Psoas muscle (tissue), 8 donors: ENCODE measurements around the gene MT1F. TPM values are rescaled to one million over a fixed set of nuclear protein-coding genes. Genes with fewer than 3 reads are reported as not detected.
A peak's percentile ranks its signal among the peaks of the same experiment; 100 is the strongest.

Experiments used
- ATAC-seq, 4 donors: fragments of 200-7000 bp; cut with Tn5 transposase; one replicate each; pipeline ENCODE4 v1.9.1; 2020; ENCODE audit warnings: moderate library complexity in 3 of 4, mild to moderate bottlenecking in 2 of 4
- DNase-seq, 2 donors: peaks; one replicate each; pipeline ENCODE4 v3.0.0-alpha.2; 2020
- H3K27ac ChIP-seq: fragments of 200-600 bp; one replicate; pipeline ENCODE4 v1.8.0; 2022
- H3K27me3 ChIP-seq, 3 donors: fragments of 200-600 bp in 1 of 3; one replicate each; pipeline versions ENCODE4 v1.6.1 to v1.8.0; 2013 to 2022; ENCODE audit warnings: low read length in 2 of 3, mild to moderate bottlenecking in 2 of 3, moderate library complexity in 1 of 3; ENCODE audit not compliant: insufficient read depth in 3 of 3
- H3K36me3 ChIP-seq, 2 donors: fragments of 200-600 bp in 1 of 2; one replicate each; pipeline versions ENCODE4 v1.6.1 to v1.8.0; 2013 to 2022; ENCODE audit warnings: low read depth in 1 of 2, mild to moderate bottlenecking in 1 of 2, moderate library complexity in 1 of 2; ENCODE audit not compliant: insufficient read depth in 1 of 2
- H3K4me1 ChIP-seq: fragments of 200-600 bp; one replicate; pipeline ENCODE4 v1.8.0; 2022
- H3K4me3 ChIP-seq: fragments of 200-600 bp; one replicate; pipeline ENCODE4 v1.8.0; 2022; ENCODE audit warnings: mild to moderate bottlenecking
- H3K9me3 ChIP-seq: fragments of 200-600 bp; one replicate; pipeline ENCODE4 v1.8.0; 2022
- WGBS, 3 donors: extraction: QIAGEN DNeasy Blood & Tissue Kit; methylation state at CpG; one replicate each; pipeline versions ENCODE4 v1.1.6 to v1.1.7; 2013; 5-methylcytosine and 5-hydroxymethylcytosine counted together
- intact Hi-C, 2 donors: fragments of 100-400 bp; cut with DNase I; formaldehyde crosslinking; loops; one replicate each; pipeline versions ENCODE4 v1.11.0 to v1.14.2; 2022
- polyA plus RNA-seq, 3 donors: library from polyadenylated mRNA; stranded (reverse); fragments of 200-250 nt; gene quantifications; one replicate each; pipeline ENCODE4 v1.2.3, GENCODE V29; 2013
- total RNA-seq, 4 donors: library from RNA; stranded (reverse); fragmentation: NEBNext Ultra II Directional in 2 of 4; extraction: Animal tissue kit (Norgen Biotek cat#: 25700) in 2 of 4; gene quantifications; one replicate each; pipeline versions ENCODE4 v1.2.1 to v1.2.4, GENCODE V29; 2021 to 2023
- TF ChIP-seq, protein P1 (sequence below): fragments of 200-600 bp; IDR thresholded peaks from one replicate; pipeline ENCODE4 v1.8.0; 2022; ENCODE audit warnings: antibody characterized with exemption
- donor health status: healthy with polysubstance abuse.
- donor health status: DM: no; HTN: no; CAD: no; lungs with moderate emphysema.
- donor health status: Bipolar disorder and iron deficiency.
- donor health status: healthy.
- donor health status: DM: yes; HTN: yes; CAD: no.
- donor health status: DM: no; HTN: no; CAD: no.
- donor health status: DM: no; HTN: no; CAD: no.
- donor health status: DM: yes; HTN: yes; CAD: no.

Gene MT1F
- total and polyA plus RNA-seq, 7 donors = 0.73 to 3.2 (median 1.2) TPM; not detected in 1

- H3K9me3 ChIP-seq = no peaks in the 10 kb centered on the region
- TF ChIP-seq, protein P1, sequence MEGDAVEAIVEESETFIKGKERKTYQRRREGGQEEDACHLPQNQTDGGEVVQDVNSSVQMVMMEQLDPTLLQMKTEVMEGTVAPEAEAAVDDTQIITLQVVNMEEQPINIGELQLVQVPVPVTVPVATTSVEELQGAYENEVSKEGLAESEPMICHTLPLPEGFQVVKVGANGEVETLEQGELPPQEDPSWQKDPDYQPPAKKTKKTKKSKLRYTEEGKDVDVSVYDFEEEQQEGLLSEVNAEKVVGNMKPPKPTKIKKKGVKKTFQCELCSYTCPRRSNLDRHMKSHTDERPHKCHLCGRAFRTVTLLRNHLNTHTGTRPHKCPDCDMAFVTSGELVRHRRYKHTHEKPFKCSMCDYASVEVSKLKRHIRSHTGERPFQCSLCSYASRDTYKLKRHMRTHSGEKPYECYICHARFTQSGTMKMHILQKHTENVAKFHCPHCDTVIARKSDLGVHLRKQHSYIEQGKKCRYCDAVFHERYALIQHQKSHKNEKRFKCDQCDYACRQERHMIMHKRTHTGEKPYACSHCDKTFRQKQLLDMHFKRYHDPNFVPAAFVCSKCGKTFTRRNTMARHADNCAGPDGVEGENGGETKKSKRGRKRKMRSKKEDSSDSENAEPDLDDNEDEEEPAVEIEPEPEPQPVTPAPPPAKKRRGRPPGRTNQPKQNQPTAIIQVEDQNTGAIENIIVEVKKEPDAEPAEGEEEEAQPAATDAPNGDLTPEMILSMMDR = no peak
- intact Hi-C loops = loop anchor here in 1 of 2 donors (5.0 kb wide), 1 partner anchor 37 kb away; no protein-coding TSS in a partner anchor
- no peak overlapping the region for H3K4me3 ChIP-seq
- peaks cover 10% of the 10 kb centered on the region for H3K4me1 ChIP-seq
- 52 to 71% (median 54%) methylated on average over 1 of the region's 1 CpG for WGBS, 3 donors
- ATAC-seq (no peak), DNase-seq (no peak)
- H3K27me3 ChIP-seq = peaks cover 0 to 2% (median 0%) of the 10 kb centered on the region in 3 donors
- H3K36me3 ChIP-seq = no peaks in the 10 kb centered on the region
- no peak overlapping the region for H3K27ac ChIP-seq
Measured at GRCh38 chr16:56639045-56639444, 18.7 kb upstream of the MT1F start.

GRCh38 chr16:56640076-56640475 lies 17.7 kb upstream of the MT1F start:
- TF ChIP-seq, protein P1 = no peak
- H3K4me3 ChIP-seq = no peak overlapping the region
- H3K4me1 ChIP-seq = peaks cover 10% of the 10 kb centered on the region
- 89 to 90% (median 90%) methylated on average over 1 of the region's 1 CpG for WGBS, 3 donors
- H3K27me3 ChIP-seq = peaks cover 0 to 2% (median 0%) of the 10 kb centered on the region in 3 donors
- no peaks in the 10 kb centered on the region for H3K9me3 ChIP-seq
- no peaks in the 10 kb centered on the region for H3K36me3 ChIP-seq
- no peak overlapping the region for H3K27ac ChIP-seq
- intact Hi-C loops = loop anchor here in 1 of 2 donors (5.0 kb wide), 1 partner anchor 38 kb away; no protein-coding TSS in a partner anchor
- ATAC-seq (no peak), DNase-seq (no peak)

DNA sequence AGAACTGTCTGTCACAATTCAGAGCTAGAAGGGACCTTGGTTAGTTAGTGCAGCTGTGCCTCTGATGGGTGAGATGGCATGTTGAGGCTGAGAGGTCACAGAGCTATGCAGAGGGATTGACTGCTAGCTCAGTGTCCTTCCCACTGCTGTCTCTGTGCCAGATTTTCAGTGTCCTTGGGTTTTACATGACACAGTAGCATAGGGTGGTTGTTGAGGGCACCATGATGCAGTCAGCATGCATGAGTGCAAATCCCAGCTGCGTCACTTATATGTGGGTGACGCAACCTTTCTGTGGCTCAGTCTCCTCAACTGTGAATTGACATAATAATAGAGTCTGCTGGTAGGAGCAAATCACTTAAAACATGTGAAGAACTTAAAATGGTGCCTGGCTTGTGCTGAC lies 16.6 kb upstream of the MT1F start:
- DNase-seq = no peak
- ATAC-seq = no peak
- peaks cover 10% of the 10 kb centered on the region for H3K4me1 ChIP-seq
- H3K27ac ChIP-seq = no peak overlapping the region
- no peaks in the 10 kb centered on the region for H3K27me3 ChIP-seq
- H3K4me3 ChIP-seq = no peak overlapping the region
- 95 to 96% (median 96%) methylated on average over 2 of the region's 2 CpGs for WGBS, 3 donors
- intact Hi-C loops = loop anchor here in 1 of 2 donors (5.0 kb wide), 1 partner anchor 39 kb away; no protein-coding TSS in a partner anchor
- no peaks in the 10 kb centered on the region for H3K36me3 ChIP-seq
- H3K9me3 ChIP-seq = no peaks in the 10 kb centered on the region
- TF ChIP-seq, protein P1 = no peak

- ATAC-seq = peak; percentile 83 to 86 (median 84)
- no peak overlapping the region for H3K27ac ChIP-seq
- peak; percentile 80 to 83 for DNase-seq
- peak overlapping the region; percentile 52 for H3K4me3 ChIP-seq
- H3K4me1 ChIP-seq = peaks cover 10% of the 10 kb centered on the region
- H3K9me3 ChIP-seq = no peaks in the 10 kb centered on the region
- H3K27me3 ChIP-seq = peaks cover 0 to 5% (median 0%) of the 10 kb centered on the region in 3 donors
- H3K36me3 ChIP-seq = no peaks in the 10 kb centered on the region
- TF ChIP-seq, protein P1 = peak; percentile 36
- intact Hi-C loops = loop anchor here in 1 of 2 donors (5.0 kb wide), 1 partner anchor 41 kb away; no protein-coding TSS in a partner anchor
- 12 to 19% (median 14%) methylated on average over 40 to 42 of the region's 42 CpGs for WGBS, 3 donors
Measured at GRCh38 chr16:56643080-56643778, 14.5 kb upstream of the MT1F start.
